T-helper 1 cell (primary cell): ENCODE measurements around the gene ARHGAP18.

Experiments used
- DNase-seq, 5 donors: peaks; one replicate each; pipeline ENCODE4 v3.0.0-alpha.2; 2012 to 2020
- total RNA-seq, 4 donors: gene quantifications; one replicate each; lab custom pipeline; 2026; lab: John Stamatoyannopoulos, UW

Gene ARHGAP18
- 6.6 to 17.7 (median 10.9) reads per million in 4 donors for total RNA-seq

GRCh38 chr6:129709769-129710449 is at the start of gene ARHGAP18:
TSS of gene ARHGAP18 (minus strand) at chr6:129710177. CDS start at chr6:129710136, 41 bp downstream.
- peak; percentile 52 to 77 (median 62) for DNase-seq

- no peak for DNase-seq
These were observed 45.8 kb upstream of the ARHGAP18 start for GRCh38 chr6:129755787-129756186.

GRCh38 chr6:129754750-129755149 is 44.8 kb upstream of the ARHGAP18 start:
- DNase-seq: no peak

- DNase-seq: no peak
These were observed 43.4 kb upstream of the ARHGAP18 start for GRCh38 chr6:129753422-129753821.

GRCh38 chr6:129751384-129751783 is 41.4 kb upstream of the ARHGAP18 start:
- no peak for DNase-seq

GRCh38 chr6:129750360-129750759 is 40.4 kb upstream of the ARHGAP18 start:
- no peak for DNase-seq

GRCh38 chr6:129749749-129750120 is 39.8 kb upstream of the ARHGAP18 start:
- peak in 1 of 5 donors; percentile 80 for DNase-seq

GRCh38 chr6:129748901-129749748 is 39.1 kb upstream of the ARHGAP18 start:
- DNase-seq: peak in 1 of 5 donors; percentile 30

GRCh38 chr6:129748212-129748900 is 38.4 kb upstream of the ARHGAP18 start:
- DNase-seq: peak in 4 of 5 donors; percentile 25 to 92 (median 30)

GRCh38 chr6:129747588-129748112 is 37.7 kb upstream of the ARHGAP18 start:
- peak in 1 of 5 donors; percentile 13 for DNase-seq

GRCh38 chr6:129744880-129745237 is 34.9 kb upstream of the ARHGAP18 start:
- no peak for DNase-seq

GRCh38 chr6:129744201-129744879 is 34.4 kb upstream of the ARHGAP18 start:
- DNase-seq: no peak

GRCh38 chr6:129740013-129740412 is 30.0 kb upstream of the ARHGAP18 start:
- no peak for DNase-seq

- DNase-seq: no peak
These were observed 26.1 kb upstream of the ARHGAP18 start for GRCh38 chr6:129736105-129736504.

GRCh38 chr6:129733290-129733689 is 23.3 kb upstream of the ARHGAP18 start:
- peak in 1 of 5 donors; percentile 25 for DNase-seq

GRCh38 chr6:129732542-129732941 is 22.6 kb upstream of the ARHGAP18 start:
- DNase-seq: no peak

GRCh38 chr6:129732034-129732433 is 22.1 kb upstream of the ARHGAP18 start:
- no peak for DNase-seq

GRCh38 chr6:129731428-129731827 is 21.5 kb upstream of the ARHGAP18 start:
- DNase-seq: no peak

GRCh38 chr6:129730477-129731165 is 20.6 kb upstream of the ARHGAP18 start:
- peak in 2 of 5 donors; percentile 27 to 55 for DNase-seq

- DNase-seq: no peak
These were observed 16.7 kb upstream of the ARHGAP18 start for GRCh38 chr6:129726650-129727049.

GRCh38 chr6:129725341-129725740 is 15.4 kb upstream of the ARHGAP18 start:
- DNase-seq: no peak

- no peak for DNase-seq
These were observed 9.7 kb upstream of the ARHGAP18 start for GRCh38 chr6:129719692-129720091.
